Endometrial microvascular endothelial cells (primary cell): ENCODE data around the gene PGP. TPM values are rescaled to one million over a fixed set of nuclear protein-coding genes. Genes with fewer than 3 reads are reported as not detected.
"Not testable (repeated sequence)": the region's sequence is repeated elsewhere in the genome, so short reads cannot be mapped to it uniquely, and the experiment has no call there.

Source experiments
- in situ Hi-C: cut with HindIII; loops from 2 replicates; pipeline ENCODE4 v1.10.0; 2017; ENCODE audit warnings: low sequenced_read_pairs, low pct_unique_long_range_greater_than_20kb; ENCODE audit errors: inconsistent ontology term
- total RNA-seq: library from RNA; depleted of rRNA; stranded (reverse); fragments of >200 nt; gene quantifications from one replicate; pipeline ENCODE4 v1.2.3, GENCODE V29; 2015; ENCODE audit errors: inconsistent ontology term

PGP gene, protein sequence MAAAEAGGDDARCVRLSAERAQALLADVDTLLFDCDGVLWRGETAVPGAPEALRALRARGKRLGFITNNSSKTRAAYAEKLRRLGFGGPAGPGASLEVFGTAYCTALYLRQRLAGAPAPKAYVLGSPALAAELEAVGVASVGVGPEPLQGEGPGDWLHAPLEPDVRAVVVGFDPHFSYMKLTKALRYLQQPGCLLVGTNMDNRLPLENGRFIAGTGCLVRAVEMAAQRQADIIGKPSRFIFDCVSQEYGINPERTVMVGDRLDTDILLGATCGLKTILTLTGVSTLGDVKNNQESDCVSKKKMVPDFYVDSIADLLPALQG
- 21.6 TPM for total RNA-seq

DNA sequence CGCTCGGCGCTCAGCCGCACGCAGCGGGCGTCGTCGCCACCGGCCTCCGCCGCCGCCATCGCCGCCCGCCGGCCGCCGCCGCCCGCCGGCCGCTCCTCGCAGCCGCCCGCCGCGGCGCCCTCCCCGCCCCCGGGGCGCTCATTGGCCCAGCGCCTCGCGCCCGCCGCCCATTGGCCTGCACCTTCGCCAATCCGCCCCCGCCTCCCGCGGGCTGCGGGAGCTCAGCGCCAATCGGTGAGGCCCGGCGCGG lies at the start of gene PGP:
TSS of gene PGP (minus strand) at position 122 of the 250 bp plus-strand sequence. CDS start at position 59, 63 bp downstream.
- in situ Hi-C loops: no loop called here

DNA sequence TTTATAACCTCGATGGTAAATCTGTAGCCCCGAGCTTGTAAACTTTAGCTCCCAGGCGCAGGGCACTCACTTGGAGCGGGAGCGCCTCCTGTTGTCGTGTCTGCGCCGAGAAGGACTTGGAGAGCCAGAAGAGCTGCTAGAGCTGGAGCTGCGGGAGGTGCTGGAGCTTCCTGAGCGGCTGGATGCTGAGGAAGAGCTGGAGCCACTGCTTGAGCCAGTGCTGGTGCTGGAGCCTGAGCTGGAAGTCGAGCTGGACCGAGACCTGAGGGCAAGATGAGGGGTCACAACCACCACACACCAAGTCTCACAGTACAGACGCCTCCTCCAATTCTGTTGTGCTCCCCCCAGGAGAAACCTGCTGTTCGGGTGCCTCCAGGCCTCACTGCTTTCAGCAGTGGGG lies 48.4 kb upstream of the PGP start:
- in situ Hi-C loops: not testable (repeated sequence)

DNA sequence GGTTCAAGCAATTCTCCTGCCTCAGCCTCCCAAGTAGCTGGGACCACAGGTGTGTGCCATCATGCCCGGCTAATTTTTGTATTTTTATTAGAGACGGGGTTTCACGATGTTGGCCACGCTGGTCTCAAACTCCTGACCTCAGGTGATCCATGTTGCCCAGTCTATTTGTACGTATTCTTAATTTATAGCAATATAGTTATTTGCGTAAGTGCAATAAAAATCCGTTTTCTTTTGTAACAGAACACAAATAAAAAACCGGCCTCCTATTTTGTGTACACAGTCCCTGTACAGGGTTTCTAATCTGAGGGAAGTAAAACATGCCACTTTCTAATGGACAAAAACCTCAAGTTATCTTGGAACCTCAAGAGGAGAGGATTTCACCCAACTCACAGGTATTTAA lies 45.6 kb upstream of the PGP start:
- in situ Hi-C loops: no loop called here

DNA sequence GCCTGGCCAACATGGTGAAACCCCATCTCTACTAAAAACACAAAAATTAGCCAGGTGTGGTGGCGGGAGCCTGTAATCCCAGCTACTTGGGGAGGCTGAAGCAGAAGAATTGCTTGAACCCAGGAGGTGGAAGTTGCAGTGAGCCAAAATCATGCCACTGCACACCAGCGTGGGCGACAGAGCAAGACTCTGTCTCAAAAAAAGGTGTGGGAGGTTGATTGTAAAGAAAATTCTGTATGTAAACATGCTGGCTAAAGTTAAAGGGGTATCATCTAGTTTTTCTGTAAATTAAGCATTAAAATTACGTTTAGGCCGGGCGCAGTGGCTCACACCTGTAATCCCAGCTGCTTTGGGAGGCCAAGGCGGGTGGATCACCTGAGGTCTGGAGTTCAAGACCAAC lies 43.9 kb upstream of the PGP start:
- in situ Hi-C loops: not testable (repeated sequence)

DNA sequence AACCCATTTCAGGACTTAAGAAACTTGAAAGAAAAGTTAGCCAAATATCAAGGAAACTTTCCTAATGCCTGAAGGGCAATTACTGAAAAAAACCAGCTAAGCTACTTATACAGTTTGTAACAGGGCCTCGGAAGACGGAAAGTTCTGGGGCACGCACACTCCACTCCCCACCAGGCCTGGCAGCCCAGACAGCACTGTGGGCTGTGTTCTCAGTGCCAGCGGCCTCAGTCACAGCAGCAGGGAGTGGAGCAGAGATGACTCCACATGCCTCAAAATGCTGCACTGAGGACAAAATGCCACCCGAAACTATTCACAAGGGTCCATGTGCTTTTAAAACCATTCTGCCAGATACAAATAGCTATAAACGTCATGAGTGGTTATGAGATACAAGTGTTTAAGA lies 43.1 kb upstream of the PGP start:
- in situ Hi-C loops: no loop called here

DNA sequence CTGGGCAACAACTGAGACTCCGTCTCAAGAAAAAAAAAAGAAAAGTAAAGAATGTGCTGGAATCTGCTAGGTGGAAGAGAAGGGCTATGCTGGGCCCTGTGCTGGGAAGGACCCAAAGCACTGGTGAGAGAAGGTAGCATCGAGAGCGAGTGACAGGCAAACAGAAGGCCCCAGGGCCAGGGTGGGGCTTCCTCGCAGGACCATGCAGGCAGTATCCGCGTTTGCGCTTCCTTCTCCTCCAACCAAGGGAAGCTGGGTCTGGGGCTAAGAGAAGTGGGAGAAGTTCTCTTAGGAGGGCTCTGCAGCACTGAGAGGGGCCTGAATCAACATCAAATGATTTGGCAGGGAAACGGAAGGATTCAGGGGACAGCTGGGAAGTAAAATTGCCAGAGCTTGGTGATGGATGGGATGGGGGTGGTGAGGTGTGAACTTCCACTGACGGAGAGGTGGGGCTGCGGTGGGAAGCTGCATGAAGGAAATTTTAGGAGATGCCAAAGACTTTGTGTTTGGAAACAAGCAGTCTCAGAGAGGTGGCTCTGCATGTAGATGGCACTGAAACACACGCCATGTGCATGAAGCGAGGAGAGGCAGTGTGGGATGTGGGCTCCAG lies 42.0 kb upstream of the PGP start:
- in situ Hi-C loops: no loop called here

DNA sequence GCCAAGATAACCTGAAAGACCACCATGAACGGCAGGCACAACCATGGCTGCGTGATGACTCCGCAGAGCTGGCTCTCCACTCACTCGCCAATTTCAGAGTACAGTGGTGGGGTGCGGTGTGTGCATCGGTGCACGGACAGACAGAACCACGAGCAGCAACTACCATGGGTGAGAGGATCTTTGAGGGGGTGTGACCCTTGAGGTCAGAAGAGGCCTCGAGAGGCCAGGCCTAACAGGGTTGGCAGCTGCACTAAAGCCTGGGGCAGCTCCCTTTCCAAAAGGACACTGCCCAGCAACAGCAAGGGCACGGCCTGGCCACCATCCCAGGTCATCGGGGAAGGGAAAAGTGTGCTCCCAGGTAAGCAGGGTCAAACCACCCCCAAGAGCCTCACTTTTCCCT lies 38.7 kb upstream of the PGP start:
- in situ Hi-C loops: no loop called here

DNA sequence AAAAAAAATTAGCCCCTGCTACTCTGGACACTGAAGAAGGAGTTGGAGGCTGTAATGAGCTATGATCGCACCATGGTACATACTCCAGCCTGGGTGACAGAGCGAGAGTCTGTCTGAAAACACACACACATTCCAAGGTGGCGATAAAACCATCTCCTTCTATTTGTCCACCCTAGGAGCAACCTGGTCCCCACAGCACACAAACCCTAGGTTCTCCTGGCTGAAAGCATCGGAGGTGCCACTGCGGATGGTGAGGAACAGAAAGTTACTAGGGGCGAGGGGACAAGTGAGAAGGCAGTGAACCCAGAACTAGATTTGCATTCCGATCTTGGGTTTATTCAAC lies 38.1 kb upstream of the PGP start:
- in situ Hi-C loops: no loop called here

DNA sequence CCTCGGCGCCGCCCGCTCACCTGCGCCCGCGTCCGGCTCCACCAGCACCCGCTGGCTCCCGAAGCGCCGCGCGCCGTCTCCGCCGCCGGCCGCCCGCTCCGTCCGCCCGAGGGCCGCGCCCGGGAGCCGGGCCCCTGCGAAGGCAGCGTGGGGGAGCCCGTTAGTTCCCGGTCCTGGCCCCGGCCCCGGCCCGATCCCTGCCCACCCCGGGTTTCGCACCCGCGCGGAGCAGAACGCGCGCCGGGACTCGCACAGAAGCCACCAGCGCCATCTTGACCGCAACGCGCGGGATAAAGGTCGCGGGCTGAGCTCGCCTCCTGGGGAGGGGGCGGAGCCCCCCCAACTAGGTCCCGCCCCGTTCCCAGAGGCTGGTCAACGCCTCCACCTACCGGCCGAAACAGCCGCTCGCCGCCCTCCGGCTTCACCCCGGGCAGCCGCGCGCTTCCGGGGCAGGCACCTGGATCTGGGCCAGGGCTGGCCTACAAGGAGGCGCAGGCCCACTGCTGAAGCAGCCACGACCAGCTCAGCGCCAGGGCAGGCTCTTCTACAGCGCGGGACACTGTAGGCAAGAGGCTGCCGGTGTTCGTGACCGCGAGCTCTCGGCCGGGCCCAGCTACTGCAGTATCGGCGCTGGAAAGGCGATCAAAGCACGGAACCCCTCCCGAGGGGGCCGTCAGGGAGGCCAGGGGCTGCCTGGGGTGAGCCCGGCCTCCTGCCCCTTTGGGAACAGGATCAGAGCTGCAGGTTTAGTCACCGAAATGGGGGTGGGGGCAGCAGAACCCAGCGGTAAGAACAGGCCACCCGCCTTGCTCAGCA lies 36.9 kb upstream of the PGP start, which contains the start of gene ECI1:
TSS of gene ECI1 (minus strand) at position 292 of the 816 bp plus-strand sequence. CDS start at position 271, 21 bp downstream.
- in situ Hi-C loops: no loop called here

DNA sequence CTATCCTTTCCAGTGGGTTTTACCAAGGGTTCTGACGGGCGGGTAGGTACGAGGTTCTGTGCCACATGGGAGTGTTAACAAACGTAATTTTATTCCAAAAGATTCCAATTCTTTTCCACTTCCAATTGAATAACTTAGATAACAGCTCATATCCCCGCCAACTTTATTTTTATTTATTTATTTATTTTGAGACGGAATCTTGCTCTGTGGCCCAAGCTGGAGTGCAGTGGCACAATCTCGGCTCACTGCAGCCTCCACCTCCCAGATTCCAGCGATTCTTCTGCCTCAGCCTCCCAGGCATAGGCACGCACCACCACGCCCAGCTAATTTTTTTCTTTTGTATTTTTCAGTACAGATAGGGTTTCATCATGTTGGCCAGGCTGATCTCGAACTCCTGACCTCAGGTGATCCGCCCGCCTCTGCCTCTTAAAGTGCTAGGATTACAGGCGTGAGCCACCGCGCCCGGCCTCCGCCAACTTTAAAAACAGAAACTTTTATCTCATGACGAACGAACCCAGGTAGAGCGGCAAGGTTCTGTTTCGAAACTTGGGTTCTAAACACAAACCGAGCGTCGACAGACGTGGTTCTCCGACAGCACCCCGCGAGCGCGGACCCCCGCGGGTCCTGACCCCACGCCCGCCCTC lies 36.1 kb upstream of the PGP start:
- in situ Hi-C loops: no loop called here

DNA sequence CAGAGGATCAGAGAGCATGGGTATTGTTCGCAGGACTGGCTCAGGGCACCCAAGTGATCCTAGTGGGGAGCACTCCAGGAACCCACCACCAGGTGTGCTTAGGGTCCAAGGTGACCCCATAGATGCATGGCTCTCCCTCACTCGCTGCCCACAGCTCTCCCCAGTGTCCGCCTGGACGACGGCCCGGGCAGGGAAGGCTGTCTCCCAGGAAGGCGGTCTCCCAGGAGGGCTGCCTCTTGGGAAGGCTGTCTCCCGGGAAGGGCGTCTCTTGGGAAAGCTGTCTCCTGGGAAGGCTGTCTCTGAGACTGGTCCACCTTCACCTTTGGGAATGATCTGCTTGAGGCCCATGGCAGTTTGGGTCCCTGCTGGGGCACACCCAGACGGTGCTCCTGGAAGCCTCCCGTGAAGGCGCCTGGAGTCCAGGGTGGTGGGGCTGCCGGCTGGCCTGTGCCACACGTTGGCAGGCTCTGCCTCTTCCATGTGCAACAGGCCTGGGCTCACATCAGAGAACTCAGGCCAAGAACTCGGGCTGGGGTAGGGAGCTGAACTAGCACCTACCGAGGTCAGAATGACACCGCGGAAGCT lies 31.8 kb upstream of the PGP start:
- in situ Hi-C loops: no loop called here

DNA sequence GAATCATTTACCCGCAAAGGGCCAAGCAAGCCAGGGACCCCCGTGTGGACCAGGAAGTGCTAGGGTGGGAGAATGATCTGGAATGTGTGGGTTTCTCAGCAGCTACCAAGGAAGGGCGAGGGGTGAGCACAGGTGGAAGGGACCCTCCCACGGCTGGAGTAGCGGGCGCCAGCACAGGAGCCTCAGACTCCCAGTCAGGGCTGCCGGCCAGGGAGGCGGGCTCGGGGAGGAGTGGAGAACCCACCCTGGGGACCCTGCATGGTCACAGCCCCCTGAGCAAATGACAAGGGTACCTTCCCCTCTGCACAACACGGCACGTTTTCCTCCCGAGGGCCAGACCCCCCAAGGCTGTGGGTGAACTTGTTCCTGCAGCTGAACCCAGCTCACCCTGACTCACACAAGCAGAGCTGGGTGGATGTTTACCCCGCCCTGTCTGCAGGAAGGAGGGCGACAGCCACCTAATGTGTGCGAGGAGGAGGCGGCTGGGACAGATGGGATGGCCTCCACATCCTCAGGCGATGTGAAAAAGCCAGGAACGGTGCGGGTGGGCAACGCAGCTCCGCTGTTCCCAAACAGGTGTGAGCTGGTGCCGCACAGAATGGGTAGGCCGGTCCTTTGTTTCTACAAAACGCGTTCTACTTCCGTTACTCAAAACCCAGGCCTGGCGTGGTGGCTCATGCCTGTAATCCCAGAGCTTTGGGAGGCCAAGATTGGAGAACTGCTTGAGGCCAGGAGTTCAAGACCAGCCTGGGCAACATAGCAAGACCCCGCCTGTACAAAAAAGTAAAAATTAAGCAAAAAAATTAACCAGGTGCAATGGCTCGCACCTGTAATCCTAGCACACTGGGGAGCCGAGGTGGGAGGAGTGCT lies 30.5 kb upstream of the PGP start:
- in situ Hi-C loops: no loop called here

DNA sequence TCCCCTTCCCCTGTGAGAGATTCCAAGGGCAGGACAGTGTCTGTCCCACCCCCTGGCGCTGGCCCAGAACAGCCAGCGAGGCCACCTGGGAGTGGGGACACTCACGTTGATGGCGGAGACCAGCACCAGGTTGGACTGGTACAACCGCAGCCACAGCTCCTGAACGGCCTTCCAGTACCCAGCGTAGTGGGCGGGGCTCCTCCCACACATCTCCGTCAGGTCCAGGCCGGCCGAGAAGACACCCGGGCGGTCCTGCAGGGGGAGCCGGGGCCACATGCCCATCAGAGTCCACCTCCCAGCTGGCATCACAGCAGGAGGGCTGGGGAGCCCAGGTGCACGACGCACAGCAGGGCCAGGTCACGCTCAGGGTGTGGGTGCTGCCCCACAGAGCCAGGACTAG lies 29.7 kb upstream of the PGP start:
- in situ Hi-C loops: no loop called here

DNA sequence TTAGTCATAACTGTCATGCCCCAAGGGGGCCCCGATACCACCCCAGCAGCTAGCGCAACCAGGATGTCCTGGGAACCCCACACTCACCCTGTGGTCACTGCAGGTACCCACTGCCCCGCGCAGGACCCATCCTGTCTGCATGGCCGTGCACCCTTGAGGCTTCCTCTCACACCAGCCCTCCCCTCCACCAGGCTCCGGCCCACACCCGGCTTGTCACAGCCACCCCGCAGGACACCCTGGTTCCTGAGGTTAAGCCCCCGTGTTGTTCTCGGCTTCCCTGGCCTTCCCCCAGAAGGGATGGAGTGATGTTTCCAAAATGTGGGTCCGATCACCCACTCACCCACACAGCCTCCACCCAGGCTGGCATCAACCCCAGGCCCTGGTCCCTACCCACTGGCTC lies 29.1 kb upstream of the PGP start:
- in situ Hi-C loops: no loop called here

DNA sequence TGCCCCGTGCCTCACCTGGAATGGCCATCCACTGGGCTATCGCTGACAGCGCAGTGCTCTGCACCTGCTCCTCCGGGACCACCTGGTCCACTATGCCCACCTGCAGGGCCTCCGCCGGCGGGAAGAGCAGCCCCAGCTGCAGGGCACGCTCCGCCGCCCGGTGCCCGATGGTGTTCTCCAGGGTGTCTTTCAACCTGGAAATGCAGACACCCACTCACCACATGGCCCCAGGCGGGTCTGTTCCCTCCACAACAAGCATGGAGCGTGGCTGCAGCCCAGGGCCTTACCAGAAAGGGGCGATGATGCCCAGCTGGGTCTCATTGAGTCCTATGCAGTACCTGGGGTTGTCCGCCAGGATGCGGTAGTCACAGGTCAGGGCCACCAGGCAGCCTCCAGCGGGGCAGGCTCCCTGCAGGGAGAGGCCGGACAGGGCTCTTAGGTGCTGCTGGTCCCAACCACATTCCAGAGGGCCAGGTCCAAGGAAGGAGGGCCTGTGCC lies 28.4 kb upstream of the PGP start:
- in situ Hi-C loops: no loop called here

DNA sequence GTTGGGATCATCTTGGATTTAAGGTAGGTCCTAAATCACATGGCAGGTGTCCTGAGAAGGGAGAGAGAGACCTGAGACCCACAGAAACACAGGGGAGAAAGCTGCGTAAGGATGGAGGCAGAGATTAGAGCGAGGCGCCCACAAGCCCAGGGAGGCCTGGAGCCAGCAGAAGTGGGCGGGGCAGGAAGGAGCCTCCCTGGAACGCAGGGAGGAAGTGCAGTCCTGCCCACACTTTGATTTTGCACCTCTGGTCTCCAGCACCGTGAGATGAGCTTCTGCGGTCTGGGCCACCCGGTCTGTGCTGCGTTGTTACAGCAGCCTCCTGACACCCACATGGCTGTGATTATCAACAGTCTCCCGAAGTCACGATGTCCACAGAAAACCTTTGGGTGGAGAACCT lies 28.0 kb upstream of the PGP start:
- in situ Hi-C loops: no loop called here

DNA sequence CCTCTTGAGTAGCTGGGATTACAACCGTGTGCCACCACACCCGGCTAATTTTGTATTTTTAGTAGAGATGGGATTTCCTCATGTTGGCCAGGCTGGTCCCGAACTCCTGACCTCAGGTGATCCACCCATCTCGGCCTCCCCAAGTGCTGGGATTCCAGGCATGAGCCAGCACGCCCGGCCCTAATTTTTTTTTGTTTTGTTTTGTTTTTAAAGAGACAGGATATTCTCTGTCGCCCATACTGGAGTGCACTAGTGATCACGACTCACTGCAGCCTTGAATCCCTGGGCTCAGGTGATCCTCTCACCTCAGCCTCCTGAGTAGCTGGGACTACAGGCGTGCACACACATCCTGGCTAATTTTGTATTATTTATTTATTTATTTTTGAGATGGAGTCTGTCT lies 25.7 kb upstream of the PGP start:
- in situ Hi-C loops: not testable (repeated sequence)
